Measurements from ENCODE around the gene CLEC10A.

The CLEC10A gene

DNA sequence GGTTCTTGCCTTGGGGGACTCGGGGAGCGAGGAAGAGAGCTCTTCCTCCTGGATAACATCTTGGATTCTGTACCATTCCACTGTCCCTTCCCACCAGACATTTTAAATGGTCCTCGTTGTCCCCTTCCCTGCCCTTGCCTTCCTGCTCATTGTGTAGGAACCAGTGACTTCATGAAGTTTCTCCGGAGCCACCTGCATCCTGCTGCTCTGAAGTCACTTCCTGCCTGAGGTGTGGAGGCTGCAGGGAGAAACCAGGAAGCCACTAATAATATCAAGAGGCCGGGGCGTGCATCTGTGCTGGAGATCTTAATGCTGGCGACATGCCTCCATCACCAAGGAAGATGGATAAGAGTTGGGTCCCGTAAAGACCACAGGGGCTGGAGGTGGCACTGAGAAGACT is 50.4 kb downstream of the CLEC10A start:
- Histone ChIP-seq H3K9me3 (ENCODE audit: insufficient read depth, low read depth, low read length) (no peaks in the 10 kb centered on the region), H3K9ac (ENCODE audit: low read depth, low read length, poor library complexity, severe bottlenecking) (peak overlapping the region; percentile 18), H3K4me2 (ENCODE audit: low read depth, low read length, poor library complexity, severe bottlenecking) (peak overlapping the region; percentile 54), H4K20me1 (ENCODE audit: insufficient read depth, low read length, poor library complexity, severe bottlenecking) (no peaks in the 10 kb centered on the region), H3K27me3 (ENCODE audit: insufficient read depth, low read length, poor library complexity, severe bottlenecking) (no peaks in the 10 kb centered on the region), H3K79me2 (ENCODE audit: insufficient read depth, low read length) (no peaks in the 10 kb centered on the region), H3K4me1 (ENCODE audit: insufficient read depth, low read length, poor library complexity, severe bottlenecking) (peaks cover 15% of the 10 kb centered on the region), H3K36me3 (ENCODE audit: insufficient read depth, low read length) (no peaks in the 10 kb centered on the region), H3K9me2 (replicated peaks; ENCODE audit: low read depth, low read length) (no peaks in the 10 kb centered on the region), H3F3A (ENCODE audit: low read depth) (no peaks in the 10 kb centered on the region), H2AFZ (ENCODE audit: low read length) (peak overlapping the region; percentile 13), H3K4me3 (ENCODE audit: low read length, poor library complexity, severe bottlenecking) (peak overlapping the region; percentile 26)
- TF ChIP-seq, protein P1, sequence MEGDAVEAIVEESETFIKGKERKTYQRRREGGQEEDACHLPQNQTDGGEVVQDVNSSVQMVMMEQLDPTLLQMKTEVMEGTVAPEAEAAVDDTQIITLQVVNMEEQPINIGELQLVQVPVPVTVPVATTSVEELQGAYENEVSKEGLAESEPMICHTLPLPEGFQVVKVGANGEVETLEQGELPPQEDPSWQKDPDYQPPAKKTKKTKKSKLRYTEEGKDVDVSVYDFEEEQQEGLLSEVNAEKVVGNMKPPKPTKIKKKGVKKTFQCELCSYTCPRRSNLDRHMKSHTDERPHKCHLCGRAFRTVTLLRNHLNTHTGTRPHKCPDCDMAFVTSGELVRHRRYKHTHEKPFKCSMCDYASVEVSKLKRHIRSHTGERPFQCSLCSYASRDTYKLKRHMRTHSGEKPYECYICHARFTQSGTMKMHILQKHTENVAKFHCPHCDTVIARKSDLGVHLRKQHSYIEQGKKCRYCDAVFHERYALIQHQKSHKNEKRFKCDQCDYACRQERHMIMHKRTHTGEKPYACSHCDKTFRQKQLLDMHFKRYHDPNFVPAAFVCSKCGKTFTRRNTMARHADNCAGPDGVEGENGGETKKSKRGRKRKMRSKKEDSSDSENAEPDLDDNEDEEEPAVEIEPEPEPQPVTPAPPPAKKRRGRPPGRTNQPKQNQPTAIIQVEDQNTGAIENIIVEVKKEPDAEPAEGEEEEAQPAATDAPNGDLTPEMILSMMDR (conservative IDR thresholded peaks at IDR 0.05; ENCODE audit: low read length) = no peak
- no peak for TF ChIP-seq EZH2phosphoT487 (IDR thresholded peaks at IDR 0.05; ENCODE audit: borderline replicate concordance)

DNA sequence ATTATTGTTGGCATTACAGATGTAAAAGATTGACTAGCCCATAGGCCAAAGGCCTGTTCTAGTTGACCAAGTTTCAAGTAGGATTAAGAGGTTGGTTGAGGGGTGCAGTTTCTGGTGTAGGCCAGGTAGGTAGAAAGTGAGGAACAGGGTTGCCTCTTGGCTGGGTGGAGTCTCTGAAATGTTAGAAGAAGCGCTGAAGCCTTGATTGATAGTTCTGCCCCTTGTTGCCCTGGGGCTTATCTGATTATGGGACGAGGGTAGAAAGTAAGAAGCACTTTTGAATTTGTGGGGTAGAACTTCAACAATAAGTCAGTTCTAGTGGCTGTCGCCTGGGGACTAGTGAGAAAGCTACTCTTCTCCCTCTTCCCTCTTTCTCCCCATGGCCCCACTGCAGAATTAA is 51.0 kb downstream of the CLEC10A start:
- no peaks in the 10 kb centered on the region for H3K9me3 ChIP-seq (ENCODE audit: insufficient read depth, low read depth, low read length)
- no peaks in the 10 kb centered on the region for H3F3A ChIP-seq (ENCODE audit: low read depth)
- TF ChIP-seq, protein P1 (conservative IDR thresholded peaks at IDR 0.05; ENCODE audit: low read length) = no peak
- TF ChIP-seq EZH2phosphoT487 (IDR thresholded peaks at IDR 0.05; ENCODE audit: borderline replicate concordance) = no peak
- peak overlapping the region; percentile 18 for H3K9ac ChIP-seq (ENCODE audit: low read depth, low read length, poor library complexity, severe bottlenecking)
- H2AFZ ChIP-seq (ENCODE audit: low read length) = no peak overlapping the region
- H3K9me2 ChIP-seq (replicated peaks; ENCODE audit: low read depth, low read length) = no peaks in the 10 kb centered on the region
- H3K27me3 ChIP-seq (ENCODE audit: insufficient read depth, low read length, poor library complexity, severe bottlenecking) = no peaks in the 10 kb centered on the region
- H4K20me1 ChIP-seq (ENCODE audit: insufficient read depth, low read length, poor library complexity, severe bottlenecking) = no peaks in the 10 kb centered on the region
- H3K4me3 ChIP-seq (ENCODE audit: low read length, poor library complexity, severe bottlenecking) = no peak overlapping the region
- H3K4me1 ChIP-seq (ENCODE audit: insufficient read depth, low read length, poor library complexity, severe bottlenecking) = peaks cover 15% of the 10 kb centered on the region
- no peaks in the 10 kb centered on the region for H3K36me3 ChIP-seq (ENCODE audit: insufficient read depth, low read length)
- H3K79me2 ChIP-seq (ENCODE audit: insufficient read depth, low read length) = no peaks in the 10 kb centered on the region
- no peak overlapping the region for H3K4me2 ChIP-seq (ENCODE audit: low read depth, low read length, poor library complexity, severe bottlenecking)

DNA sequence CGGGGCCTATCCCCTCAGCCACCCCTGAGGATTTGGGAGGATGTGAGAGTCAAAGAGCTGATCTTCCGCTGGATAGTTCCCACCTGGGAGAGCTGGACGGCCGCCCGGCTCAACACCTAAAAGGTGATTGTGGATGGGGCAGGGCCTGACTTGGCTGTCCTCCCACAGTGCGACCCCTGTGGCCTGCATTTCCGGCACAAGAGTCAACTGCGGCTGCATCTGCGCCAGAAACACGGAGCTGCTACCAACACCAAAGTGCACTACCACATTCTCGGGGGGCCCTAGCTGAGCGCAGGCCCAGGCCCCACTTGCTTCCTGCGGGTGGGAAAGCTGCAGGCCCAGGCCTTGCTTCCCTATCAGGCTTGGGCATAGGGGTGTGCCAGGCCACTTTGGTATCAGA is 52.7 kb downstream of the CLEC10A start:
- no peaks in the 10 kb centered on the region for H3K9me2 ChIP-seq (replicated peaks; ENCODE audit: low read depth, low read length)
- H3K9ac ChIP-seq (ENCODE audit: low read depth, low read length, poor library complexity, severe bottlenecking) = no peak overlapping the region
- H3K27me3 ChIP-seq (ENCODE audit: insufficient read depth, low read length, poor library complexity, severe bottlenecking) = no peaks in the 10 kb centered on the region
- no peaks in the 10 kb centered on the region for H4K20me1 ChIP-seq (ENCODE audit: insufficient read depth, low read length, poor library complexity, severe bottlenecking)
- H3F3A ChIP-seq (ENCODE audit: low read depth) = no peaks in the 10 kb centered on the region
- H3K9me3 ChIP-seq (ENCODE audit: insufficient read depth, low read depth, low read length) = no peaks in the 10 kb centered on the region
- TF ChIP-seq, protein P1 (conservative IDR thresholded peaks at IDR 0.05; ENCODE audit: low read length) = no peak
- TF ChIP-seq EZH2phosphoT487 (IDR thresholded peaks at IDR 0.05; ENCODE audit: borderline replicate concordance) = no peak
- H3K36me3 ChIP-seq (ENCODE audit: insufficient read depth, low read length) = no peaks in the 10 kb centered on the region
- H3K4me2 ChIP-seq (ENCODE audit: low read depth, low read length, poor library complexity, severe bottlenecking) = no peak overlapping the region
- H2AFZ ChIP-seq (ENCODE audit: low read length) = no peak overlapping the region
- peaks cover 15% of the 10 kb centered on the region for H3K4me1 ChIP-seq (ENCODE audit: insufficient read depth, low read length, poor library complexity, severe bottlenecking)
- H3K4me3 ChIP-seq (ENCODE audit: low read length, poor library complexity, severe bottlenecking) = no peak overlapping the region
- no peaks in the 10 kb centered on the region for H3K79me2 ChIP-seq (ENCODE audit: insufficient read depth, low read length)
